ENCODE results near the gene DKK3. TPM values are rescaled to one million over a fixed set of nuclear protein-coding genes. Genes with fewer than 3 reads are reported as not detected.

Gene DKK3
- total and polyA plus RNA-seq, 2 experiments from 2014 or later: 16.8 to 31.1 TPM

- TF ChIP-seq CTCF (conservative IDR thresholded peaks at IDR 0.05; ENCODE audit: low read depth in 2 of 2) (no peak), ZNF114 (CRISPR knock-in tag; IDR thresholded peaks at IDR 0.05) (no peak), STAT1 (IDR thresholded peaks at IDR 0.05; ENCODE audit: unreplicated experiment) (no peak), REST (IDR thresholded peaks at IDR 0.05; ENCODE audit: unreplicated experiment) (no peak)
These were observed 10.9 kb upstream of the DKK3 start (continued) for GRCh38 chr11:12019337-12019736.

DNA sequence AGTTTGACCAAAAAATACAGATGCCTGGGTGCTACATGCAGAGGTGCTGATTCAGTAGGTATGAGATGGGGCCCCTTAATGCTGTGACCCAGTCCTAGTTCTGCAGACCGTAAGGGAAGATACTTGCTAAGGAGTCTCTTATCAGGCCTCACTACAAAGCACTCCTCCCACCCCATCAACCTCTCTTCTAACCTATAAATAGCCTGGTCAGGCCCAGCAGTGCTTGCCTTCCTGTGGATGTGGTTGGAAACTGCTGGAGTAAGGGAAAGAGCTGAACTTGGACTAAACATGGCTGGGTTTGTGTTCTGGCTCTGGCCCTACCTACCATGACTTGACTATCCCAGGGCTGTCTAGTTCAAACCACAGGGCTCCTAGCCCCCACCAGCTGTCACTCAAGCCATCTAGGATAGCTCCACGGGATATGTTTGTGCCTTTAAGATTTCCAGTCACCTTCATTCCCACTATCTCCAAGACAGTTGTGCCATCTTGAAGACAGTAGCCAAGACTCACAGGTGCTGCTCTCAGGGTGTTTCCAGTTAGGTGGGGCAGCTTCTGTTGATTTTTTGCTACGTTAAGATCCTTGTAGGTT lies 9.5 kb upstream of the DKK3 start:
- Histone ChIP-seq H3F3A (replicated peaks; ENCODE audit: low read depth) (no peaks in the 10 kb centered on the region), H3K79me2 (replicated peaks; ENCODE audit: insufficient read depth) (no peaks in the 10 kb centered on the region), H3K4me3 (no peak overlapping the region), H3K27me3 (ENCODE audit: insufficient read depth) (no peaks in the 10 kb centered on the region), H3K9me2 (ENCODE audit: insufficient read depth) (peaks cover 5% of the 10 kb centered on the region), H2AFZ (no peak overlapping the region), H3K36me3 (ENCODE audit: insufficient read depth) (no peaks in the 10 kb centered on the region), H3K27ac (ENCODE audit: low read depth) (no peak overlapping the region), H4K20me1 (replicated peaks; ENCODE audit: insufficient read depth) (no peaks in the 10 kb centered on the region), H3K4me2 (no peak overlapping the region), H3K4me1 (ENCODE audit: insufficient read depth) (peaks cover 9% of the 10 kb centered on the region)
- ATAC-seq (no peak), DNase-seq (ENCODE audit: low spot score) (no peak)
- Mint-ChIP-seq H3K4me3 (no peak overlapping the region), H3K9me3 (peaks cover 5% of the 10 kb centered on the region), H3K27me3 (ENCODE audit: insufficient read depth, low read depth, poor library complexity) (peaks cover 2% of the 10 kb centered on the region), H3K27ac (no peak overlapping the region), H3K36me3 (ENCODE audit: low read depth) (peaks cover 5% of the 10 kb centered on the region; the same call in 2 of the 3 replicates), H3K4me1 (peaks cover 6% of the 10 kb centered on the region)
- TF ChIP-seq EZH2 (IDR thresholded peaks at IDR 0.05; ENCODE audit: low read depth, unreplicated experiment): no peak
- TF ChIP-seq CTCF (conservative IDR thresholded peaks at IDR 0.05; ENCODE audit: low read depth in 2 of 2): no peak
- TF ChIP-seq REST (IDR thresholded peaks at IDR 0.05; ENCODE audit: unreplicated experiment): no peak
